ENCODE results near the gene GRAP. TPM values are rescaled to one million over a fixed set of nuclear protein-coding genes. Genes with fewer than 3 reads are reported as not detected.

The GRAP gene
- total RNA-seq, 1 donor from 2014 or later, result not detected

DNA sequence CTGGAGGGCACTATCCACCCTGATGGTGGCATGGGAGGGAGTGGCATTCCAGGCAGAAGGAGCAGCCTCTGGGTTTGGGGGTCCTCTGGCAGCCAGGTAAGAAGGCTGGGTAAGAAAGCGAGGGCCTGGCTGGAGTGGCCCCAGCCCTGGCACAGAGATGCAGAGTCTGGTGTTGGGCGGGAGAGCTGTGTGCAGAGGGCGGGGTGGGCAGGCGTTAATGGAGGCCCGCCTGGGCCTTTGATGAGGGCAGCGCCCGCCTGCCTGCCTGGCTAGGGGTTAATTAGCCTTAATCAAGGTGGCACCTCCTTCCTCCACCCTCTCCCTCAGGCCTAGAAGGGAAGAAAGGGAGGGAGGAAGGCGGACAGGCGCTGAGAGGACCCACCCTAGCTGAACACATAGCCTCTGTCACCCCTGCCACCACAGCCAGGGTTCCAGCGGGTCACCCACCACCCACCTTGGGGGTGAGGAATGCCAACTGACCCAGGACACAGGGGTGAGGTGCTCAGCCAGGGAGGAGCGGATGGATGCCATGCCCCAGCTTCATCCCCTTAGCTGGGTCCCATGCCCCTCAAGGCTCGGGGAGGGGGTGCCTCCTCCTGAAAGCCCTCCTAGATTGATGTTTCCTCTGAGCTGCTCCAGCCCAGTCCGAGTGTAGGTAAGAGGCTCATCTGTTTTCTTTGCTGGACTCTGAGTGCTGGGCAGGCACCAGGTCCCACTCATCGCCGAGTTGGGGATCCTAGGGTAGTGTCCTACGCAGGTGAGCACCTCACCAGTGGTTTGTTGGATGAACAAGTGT, 28.8 kb downstream of the GRAP start:
- FAIRE-seq (no peak), DNase-seq (ENCODE audit: low read depth) (no peak)
- H3K4me3 ChIP-seq (ENCODE audit: low read depth, low read length), result no peak overlapping the region
- H3K36me3 ChIP-seq (ENCODE audit: control insufficient read depth, insufficient read depth, low read length), result no peaks in the 10 kb centered on the region
- TF ChIP-seq, protein P1, sequence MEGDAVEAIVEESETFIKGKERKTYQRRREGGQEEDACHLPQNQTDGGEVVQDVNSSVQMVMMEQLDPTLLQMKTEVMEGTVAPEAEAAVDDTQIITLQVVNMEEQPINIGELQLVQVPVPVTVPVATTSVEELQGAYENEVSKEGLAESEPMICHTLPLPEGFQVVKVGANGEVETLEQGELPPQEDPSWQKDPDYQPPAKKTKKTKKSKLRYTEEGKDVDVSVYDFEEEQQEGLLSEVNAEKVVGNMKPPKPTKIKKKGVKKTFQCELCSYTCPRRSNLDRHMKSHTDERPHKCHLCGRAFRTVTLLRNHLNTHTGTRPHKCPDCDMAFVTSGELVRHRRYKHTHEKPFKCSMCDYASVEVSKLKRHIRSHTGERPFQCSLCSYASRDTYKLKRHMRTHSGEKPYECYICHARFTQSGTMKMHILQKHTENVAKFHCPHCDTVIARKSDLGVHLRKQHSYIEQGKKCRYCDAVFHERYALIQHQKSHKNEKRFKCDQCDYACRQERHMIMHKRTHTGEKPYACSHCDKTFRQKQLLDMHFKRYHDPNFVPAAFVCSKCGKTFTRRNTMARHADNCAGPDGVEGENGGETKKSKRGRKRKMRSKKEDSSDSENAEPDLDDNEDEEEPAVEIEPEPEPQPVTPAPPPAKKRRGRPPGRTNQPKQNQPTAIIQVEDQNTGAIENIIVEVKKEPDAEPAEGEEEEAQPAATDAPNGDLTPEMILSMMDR (IDR thresholded peaks at IDR 0.05; ENCODE audit: insufficient read depth, low read length, severe bottlenecking), result no peak
- H3K27me3 ChIP-seq (ENCODE audit: control insufficient read depth, insufficient read depth, low read length), result no peaks in the 10 kb centered on the region

DNA sequence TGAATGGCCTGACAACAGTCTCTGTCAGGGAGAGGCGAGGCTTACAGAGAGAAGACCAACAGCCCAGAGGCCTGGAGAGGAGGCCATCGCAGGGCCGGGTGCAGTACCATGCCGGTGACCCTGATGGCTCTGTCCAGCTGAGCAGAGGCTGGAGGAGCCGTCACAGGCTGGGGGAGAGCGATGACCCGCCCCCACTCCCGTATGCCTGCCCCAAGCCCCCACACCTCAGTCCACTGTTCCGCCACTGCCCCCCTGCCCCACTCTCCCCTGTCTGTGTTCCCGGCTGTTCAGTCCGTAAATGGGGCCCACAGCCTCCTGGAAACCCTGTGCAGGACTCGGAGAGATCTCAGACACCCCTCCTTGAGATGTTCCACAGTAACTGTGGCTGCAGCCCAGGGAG, 29.4 kb downstream of the GRAP start:
- H3K4me3 ChIP-seq (ENCODE audit: low read depth, low read length), result no peak overlapping the region
- FAIRE-seq, result no peak
- no peaks in the 10 kb centered on the region for H3K27me3 ChIP-seq (ENCODE audit: control insufficient read depth, insufficient read depth, low read length)

DNA sequence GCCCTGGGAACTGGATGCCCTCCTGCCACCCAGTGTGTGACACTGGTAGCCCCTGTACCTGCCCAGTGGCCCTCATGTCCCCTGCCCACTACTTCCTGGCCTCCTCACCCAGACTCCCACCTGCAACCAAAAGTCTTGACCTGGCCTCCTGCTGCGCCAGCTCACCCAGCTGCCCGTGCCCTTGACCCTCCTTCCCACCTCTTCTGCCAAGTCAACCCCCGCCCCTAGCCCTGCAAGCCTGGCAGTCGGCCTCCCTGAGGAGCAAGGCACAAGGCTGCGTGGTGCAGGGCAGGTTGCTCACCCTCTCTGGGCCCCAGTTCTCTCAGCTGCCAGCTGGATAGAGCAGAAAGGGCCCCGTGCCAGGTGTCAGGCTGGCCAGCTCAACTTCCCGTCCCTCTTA, 29.9 kb downstream of the GRAP start:
- Histone ChIP-seq H3K36me3 (ENCODE audit: control insufficient read depth, insufficient read depth, low read length) (no peaks in the 10 kb centered on the region), H3K27me3 (ENCODE audit: control insufficient read depth, insufficient read depth, low read length) (no peaks in the 10 kb centered on the region), H3K4me3 (ENCODE audit: low read depth, low read length) (no peak overlapping the region)
- TF ChIP-seq, protein P1 (IDR thresholded peaks at IDR 0.05; ENCODE audit: insufficient read depth, low read length, severe bottlenecking), result no peak
- no peak for DNase-seq (ENCODE audit: low read depth)
- no peak for FAIRE-seq

More for the DNA sequence above, 29.4 kb downstream of the GRAP start:
- no peak for DNase-seq (ENCODE audit: low read depth)
- no peaks in the 10 kb centered on the region for H3K36me3 ChIP-seq (ENCODE audit: control insufficient read depth, insufficient read depth, low read length)
- TF ChIP-seq, protein P1 (IDR thresholded peaks at IDR 0.05; ENCODE audit: insufficient read depth, low read length, severe bottlenecking), result no peak

DNA sequence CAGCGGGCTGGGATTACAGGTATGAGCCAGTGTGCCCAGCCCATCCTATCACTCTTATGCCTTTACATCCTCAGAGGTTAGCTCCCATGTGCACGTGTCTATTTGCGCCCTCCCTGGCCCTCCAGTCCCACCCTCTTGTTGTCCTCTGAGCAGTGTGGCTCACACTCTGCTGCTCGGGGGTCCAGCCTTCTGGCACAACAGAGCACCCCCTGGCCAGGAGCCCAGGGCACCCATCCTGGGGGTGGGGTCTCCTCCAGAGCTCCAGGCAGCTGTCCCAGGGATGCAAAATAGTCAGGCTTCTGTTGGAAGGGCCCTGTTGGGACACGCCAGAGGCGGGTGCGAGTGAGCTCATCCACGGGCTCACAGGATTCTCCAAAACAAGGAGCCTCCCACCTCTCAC, 30.5 kb downstream of the GRAP start:
- FAIRE-seq, result no peak
- peak; percentile 50 for DNase-seq (ENCODE audit: low read depth)
- no peaks in the 10 kb centered on the region for H3K36me3 ChIP-seq (ENCODE audit: control insufficient read depth, insufficient read depth, low read length)
- H3K27me3 ChIP-seq (ENCODE audit: control insufficient read depth, insufficient read depth, low read length), result no peaks in the 10 kb centered on the region
- TF ChIP-seq, protein P1 (IDR thresholded peaks at IDR 0.05; ENCODE audit: insufficient read depth, low read length, severe bottlenecking), result no peak
- H3K4me3 ChIP-seq (ENCODE audit: low read depth, low read length), result no peak overlapping the region

DNA sequence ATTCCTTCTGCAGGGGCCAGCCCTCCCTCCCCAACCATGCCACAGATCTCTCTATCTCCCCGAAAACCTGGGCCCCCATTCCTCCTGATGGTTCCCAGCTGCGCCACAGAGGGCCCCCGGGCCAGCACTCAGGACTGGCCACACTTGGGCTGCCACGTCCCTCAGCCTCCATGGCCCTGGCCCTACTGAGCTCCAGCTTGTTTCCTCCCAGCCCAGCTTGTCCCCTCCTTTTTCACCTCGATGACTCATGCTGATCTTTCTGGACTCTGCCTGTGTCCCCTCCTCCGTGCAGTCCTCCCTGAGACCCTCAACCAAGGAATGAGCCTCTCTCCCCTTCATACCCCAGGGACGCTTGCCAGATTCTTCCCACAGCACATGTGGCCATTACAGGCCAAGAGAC, 31.3 kb downstream of the GRAP start:
- FAIRE-seq, result no peak
- Histone ChIP-seq H3K36me3 (ENCODE audit: control insufficient read depth, insufficient read depth, low read length) (no peaks in the 10 kb centered on the region), H3K4me3 (ENCODE audit: low read depth, low read length) (no peak overlapping the region), H3K27me3 (ENCODE audit: control insufficient read depth, insufficient read depth, low read length) (no peaks in the 10 kb centered on the region)
- no peak for DNase-seq (ENCODE audit: low read depth)
- TF ChIP-seq, protein P1 (IDR thresholded peaks at IDR 0.05; ENCODE audit: insufficient read depth, low read length, severe bottlenecking), result no peak

All from bronchial epithelial cell (primary cell).